Body of pancreas (tissue), 4 donors: ENCODE results near the gene SLC6A3.

Experiments
- POLR2A ChIP-seq, 3 donors: fragments of 450-650 bp; IDR thresholded peaks; one replicate each; pipeline ENCODE4 v1.6.1; 2016; ENCODE audit warnings: antibody characterized with exemption in 3 of 3, mild to moderate bottlenecking in 2 of 3
- TF ChIP-seq, protein P1 (sequence below), 7 experiments: fragments of 450-650 bp in 4 of 7; fragments of 200-600 bp in 3 of 7; sonication (generic) in 3 of 7; IDR thresholded peaks; one replicate each; pipeline ENCODE4 v1.5.1; 2016 to 2019; ENCODE audit warnings: antibody characterized with exemption in 7 of 7

DNA sequence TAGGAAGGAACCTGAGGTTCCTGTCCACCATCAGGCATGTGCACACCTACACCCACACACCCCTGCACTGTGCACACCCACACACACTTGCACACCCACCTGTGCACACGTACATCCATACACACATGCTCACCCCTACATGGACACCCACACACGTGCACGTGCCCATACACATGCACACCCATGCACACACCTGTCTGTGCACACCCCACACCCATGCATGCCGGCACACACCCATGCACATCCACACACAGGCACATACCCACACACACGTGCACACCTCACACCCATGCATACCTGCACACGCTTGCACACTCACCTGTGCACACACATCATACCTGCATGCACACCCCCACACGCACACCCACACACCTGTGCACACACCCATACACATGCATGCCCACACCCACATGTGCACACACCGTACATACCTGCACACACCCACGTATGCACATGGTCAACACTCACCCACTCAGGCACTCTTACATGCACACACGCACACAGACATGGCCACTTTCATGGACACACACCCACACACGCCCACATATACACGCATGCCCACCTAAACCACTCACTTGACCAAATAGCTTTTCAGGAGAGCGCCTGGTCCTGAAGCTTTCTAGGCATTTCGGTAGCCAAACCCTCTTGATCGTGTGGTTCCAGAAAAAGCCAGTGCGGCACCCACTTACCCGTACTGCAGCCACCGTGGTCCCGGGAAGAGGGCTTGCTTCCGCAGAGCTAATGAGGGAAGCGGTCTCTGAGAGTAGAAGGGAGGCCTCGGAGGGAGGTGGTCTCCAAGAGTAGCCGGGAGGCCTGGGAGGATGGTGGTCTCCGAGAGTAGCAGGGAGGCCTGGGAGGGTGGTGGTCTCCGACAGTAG, 63.6 kb downstream of the SLC6A3 start:
- TF ChIP-seq, protein P1, sequence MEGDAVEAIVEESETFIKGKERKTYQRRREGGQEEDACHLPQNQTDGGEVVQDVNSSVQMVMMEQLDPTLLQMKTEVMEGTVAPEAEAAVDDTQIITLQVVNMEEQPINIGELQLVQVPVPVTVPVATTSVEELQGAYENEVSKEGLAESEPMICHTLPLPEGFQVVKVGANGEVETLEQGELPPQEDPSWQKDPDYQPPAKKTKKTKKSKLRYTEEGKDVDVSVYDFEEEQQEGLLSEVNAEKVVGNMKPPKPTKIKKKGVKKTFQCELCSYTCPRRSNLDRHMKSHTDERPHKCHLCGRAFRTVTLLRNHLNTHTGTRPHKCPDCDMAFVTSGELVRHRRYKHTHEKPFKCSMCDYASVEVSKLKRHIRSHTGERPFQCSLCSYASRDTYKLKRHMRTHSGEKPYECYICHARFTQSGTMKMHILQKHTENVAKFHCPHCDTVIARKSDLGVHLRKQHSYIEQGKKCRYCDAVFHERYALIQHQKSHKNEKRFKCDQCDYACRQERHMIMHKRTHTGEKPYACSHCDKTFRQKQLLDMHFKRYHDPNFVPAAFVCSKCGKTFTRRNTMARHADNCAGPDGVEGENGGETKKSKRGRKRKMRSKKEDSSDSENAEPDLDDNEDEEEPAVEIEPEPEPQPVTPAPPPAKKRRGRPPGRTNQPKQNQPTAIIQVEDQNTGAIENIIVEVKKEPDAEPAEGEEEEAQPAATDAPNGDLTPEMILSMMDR (IDR thresholded peaks at IDR 0.05): no peak
- TF ChIP-seq POLR2A (IDR thresholded peaks at IDR 0.05): no peak
